HG02588 (cell line): ENCODE measurements around the gene CPA2.
"Not testable (repeated sequence)": the region's sequence is repeated elsewhere in the genome, so short reads cannot be mapped to it uniquely, and the experiment has no call there.

Source experiments
- ATAC-seq: cut with Tn5 transposase; IDR thresholded peaks from one replicate; pipeline ENCODE4 v1.9.1; 2021; ENCODE audit warnings: mild to moderate bottlenecking, moderate library complexity; ENCODE audit not compliant: unreplicated experiment

The CPA2 gene

GRCh38 chr7:130304878-130305277, 38.2 kb downstream of the CPA2 start:
- ATAC-seq, result no peak

GRCh38 chr7:130305433-130306042, 38.9 kb downstream of the CPA2 start:
- ATAC-seq, result no peak

GRCh38 chr7:130309986-130310385, 43.3 kb downstream of the CPA2 start:
- no peak for ATAC-seq

GRCh38 chr7:130314305-130314704, 47.6 kb downstream of the CPA2 start:
- ATAC-seq, result no peak

GRCh38 chr7:130319541-130319940, 52.9 kb downstream of the CPA2 start:
- ATAC-seq, result no peak

GRCh38 chr7:130321542-130322229, 55.0 kb downstream of the CPA2 start:
- not testable (repeated sequence) for ATAC-seq

- ATAC-seq, result no peak
Measured at GRCh38 chr7:130322615-130323014, 56.0 kb downstream of the CPA2 start.

GRCh38 chr7:130324306-130324943, 57.8 kb downstream of the CPA2 start:
- ATAC-seq, result no peak

GRCh38 chr7:130329681-130330080, 63.0 kb downstream of the CPA2 start:
- ATAC-seq, result no peak

GRCh38 chr7:130332259-130333053, 65.8 kb downstream of the CPA2 start:
- no peak for ATAC-seq

- no peak for ATAC-seq
Measured at GRCh38 chr7:130333832-130334231, 67.2 kb downstream of the CPA2 start.

GRCh38 chr7:130334274-130334673, 67.6 kb downstream of the CPA2 start:
- ATAC-seq, result no peak

- no peak for ATAC-seq
Measured at GRCh38 chr7:130337410-130337971, 70.8 kb downstream of the CPA2 start.

GRCh38 chr7:130338233-130338632, 71.6 kb downstream of the CPA2 start:
- no peak for ATAC-seq
